Loucy (cell line): Measurements from ENCODE around the gene SPACA5B.

Experiments
- H2AFZ ChIP-seq: fragments of 200-600 bp; sonication (generic); 2 replicates; pipeline ENCODE4 v1.6.0; 2016; ENCODE audit warnings: antibody characterized with exemption, mild to moderate bottlenecking, low read length, moderate library complexity
- H3F3A ChIP-seq: fragments of 200-600 bp; 2 replicates; pipeline ENCODE4 v1.6.0; 2016; ENCODE audit warnings: antibody characterized with exemption, low read depth, mild to moderate bottlenecking
- H3K27me3 ChIP-seq: fragments of 200-600 bp; sonication (generic); 2 replicates; pipeline ENCODE4 v1.6.1; 2014; ENCODE audit warnings: low read length, mild to moderate bottlenecking; ENCODE audit not compliant: insufficient read depth, poor library complexity, severe bottlenecking
- H3K36me3 ChIP-seq: fragments of 200-600 bp; sonication (generic); 2 replicates; pipeline ENCODE4 v1.6.1; 2016; ENCODE audit warnings: low read length; ENCODE audit not compliant: insufficient read depth
- H3K4me1 ChIP-seq: fragments of 200-600 bp; sonication (generic); 2 replicates; pipeline ENCODE4 v1.5.1; 2014; ENCODE audit warnings: low read length, mild to moderate bottlenecking; ENCODE audit not compliant: insufficient read depth, poor library complexity, severe bottlenecking
- H3K4me2 ChIP-seq: fragments of 200-600 bp; sonication (generic); 2 replicates; pipeline ENCODE4 v1.6.0; 2014; ENCODE audit warnings: antibody characterized with exemption, low read length, low read depth, mild to moderate bottlenecking; ENCODE audit not compliant: poor library complexity, severe bottlenecking
- H3K4me3 ChIP-seq: fragments of 200-600 bp; sonication (generic); 2 replicates; pipeline ENCODE4 v1.5.1; 2014; ENCODE audit warnings: low read length, mild to moderate bottlenecking, mixed read lengths; ENCODE audit not compliant: poor library complexity, severe bottlenecking
- H3K79me2 ChIP-seq: fragments of 200-600 bp; sonication (generic); 2 replicates; pipeline ENCODE4 v1.6.1; 2014; ENCODE audit warnings: low read length; ENCODE audit not compliant: insufficient read depth
- H3K9ac ChIP-seq: fragments of 200-600 bp; sonication (generic); 2 replicates; pipeline ENCODE4 v1.6.0; 2014; ENCODE audit warnings: mild to moderate bottlenecking, low read depth, low read length, moderate library complexity; ENCODE audit not compliant: poor library complexity, severe bottlenecking
- H3K9me2 ChIP-seq: fragments of 200-600 bp; sonication (generic); replicated peaks from 2 replicates; pipeline ENCODE4 v1.6.1; 2016; ENCODE audit warnings: low read depth, low read length, mixed read lengths
- H3K9me3 ChIP-seq: fragments of 200-600 bp; sonication (generic); 2 replicates; pipeline ENCODE4 v1.6.1; 2014; ENCODE audit warnings: mild to moderate bottlenecking, antibody characterized with exemption, low read length, low read depth; ENCODE audit not compliant: insufficient read depth
- H4K20me1 ChIP-seq: fragments of 200-600 bp; sonication (generic); 2 replicates; pipeline ENCODE4 v1.6.0; 2014; ENCODE audit warnings: antibody characterized with exemption, low read length, mild to moderate bottlenecking; ENCODE audit not compliant: insufficient read depth, poor library complexity, severe bottlenecking
- EZH2phosphoT487 ChIP-seq: fragments of 200-600 bp; IDR thresholded peaks from 2 replicates; pipeline ENCODE4 v1.6.1; 2018; ENCODE audit warnings: antibody characterized with exemption, mild to moderate bottlenecking, moderate library complexity, borderline replicate concordance
- TF ChIP-seq, protein P1 (sequence below): fragments of 200-600 bp; sonication (generic); conservative IDR thresholded peaks from 2 replicates; pipeline ENCODE4 v1.5.1; 2014; ENCODE audit warnings: mild to moderate bottlenecking, antibody characterized with exemption, low read length

SPACA5B gene

DNA sequence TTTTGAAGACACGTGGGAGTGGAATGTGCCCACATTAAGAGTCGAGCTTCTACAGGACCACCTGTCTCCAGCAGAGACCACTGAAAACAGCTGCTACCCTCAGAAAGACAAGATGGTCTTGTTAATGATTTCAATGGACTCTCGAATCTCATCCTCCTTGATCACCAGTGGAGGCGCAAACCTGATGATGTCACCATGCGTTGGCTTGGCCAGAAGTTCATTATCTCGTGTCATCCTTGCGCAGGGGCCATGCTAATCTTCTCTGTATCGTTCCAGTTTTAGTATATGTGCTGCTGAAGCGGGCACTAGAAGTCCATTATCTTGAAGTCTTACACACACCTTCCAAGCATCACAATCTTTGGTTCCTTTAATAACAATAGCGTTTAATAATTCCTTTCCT lies 23.3 kb downstream of the SPACA5B start:
- H3K79me2 ChIP-seq = no peaks in the 10 kb centered on the region
- TF ChIP-seq EZH2phosphoT487 = no peak
- TF ChIP-seq, protein P1, sequence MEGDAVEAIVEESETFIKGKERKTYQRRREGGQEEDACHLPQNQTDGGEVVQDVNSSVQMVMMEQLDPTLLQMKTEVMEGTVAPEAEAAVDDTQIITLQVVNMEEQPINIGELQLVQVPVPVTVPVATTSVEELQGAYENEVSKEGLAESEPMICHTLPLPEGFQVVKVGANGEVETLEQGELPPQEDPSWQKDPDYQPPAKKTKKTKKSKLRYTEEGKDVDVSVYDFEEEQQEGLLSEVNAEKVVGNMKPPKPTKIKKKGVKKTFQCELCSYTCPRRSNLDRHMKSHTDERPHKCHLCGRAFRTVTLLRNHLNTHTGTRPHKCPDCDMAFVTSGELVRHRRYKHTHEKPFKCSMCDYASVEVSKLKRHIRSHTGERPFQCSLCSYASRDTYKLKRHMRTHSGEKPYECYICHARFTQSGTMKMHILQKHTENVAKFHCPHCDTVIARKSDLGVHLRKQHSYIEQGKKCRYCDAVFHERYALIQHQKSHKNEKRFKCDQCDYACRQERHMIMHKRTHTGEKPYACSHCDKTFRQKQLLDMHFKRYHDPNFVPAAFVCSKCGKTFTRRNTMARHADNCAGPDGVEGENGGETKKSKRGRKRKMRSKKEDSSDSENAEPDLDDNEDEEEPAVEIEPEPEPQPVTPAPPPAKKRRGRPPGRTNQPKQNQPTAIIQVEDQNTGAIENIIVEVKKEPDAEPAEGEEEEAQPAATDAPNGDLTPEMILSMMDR = no peak
- no peaks in the 10 kb centered on the region for H3K9me3 ChIP-seq
- no peaks in the 10 kb centered on the region for H3K36me3 ChIP-seq
- H3F3A ChIP-seq = no peaks in the 10 kb centered on the region
- no peak overlapping the region for H3K9ac ChIP-seq
- no peaks in the 10 kb centered on the region for H3K27me3 ChIP-seq
- no peak overlapping the region for H3K4me3 ChIP-seq
- H3K4me2 ChIP-seq = no peak overlapping the region
- H2AFZ ChIP-seq = no peak overlapping the region
- no peaks in the 10 kb centered on the region for H4K20me1 ChIP-seq
- no peaks in the 10 kb centered on the region for H3K9me2 ChIP-seq
- no peaks in the 10 kb centered on the region for H3K4me1 ChIP-seq

DNA sequence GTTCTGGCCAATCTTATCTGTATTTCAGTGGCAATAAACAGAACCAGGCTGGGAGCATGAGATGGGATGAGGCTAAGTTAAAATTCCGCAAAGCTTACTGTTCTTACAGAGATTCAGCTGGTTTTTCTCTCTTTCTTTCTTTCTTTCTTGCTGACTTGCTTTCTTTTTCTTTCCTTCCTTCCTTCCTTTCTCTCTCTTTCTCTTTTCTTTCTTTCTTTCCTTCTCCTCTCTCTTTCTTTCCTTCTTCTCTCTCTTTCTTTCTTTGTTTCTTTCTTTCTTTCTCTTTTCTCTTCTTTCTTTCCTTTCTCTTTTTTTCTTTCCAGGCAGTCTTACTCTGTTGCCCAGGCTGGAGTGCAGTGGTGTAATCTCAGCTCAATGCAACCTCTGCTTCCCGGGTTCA lies 24.4 kb downstream of the SPACA5B start:
- no peaks in the 10 kb centered on the region for H4K20me1 ChIP-seq
- no peaks in the 10 kb centered on the region for H3K79me2 ChIP-seq
- no peak overlapping the region for H3K4me2 ChIP-seq
- no peaks in the 10 kb centered on the region for H3K9me3 ChIP-seq
- no peaks in the 10 kb centered on the region for H3K4me1 ChIP-seq
- TF ChIP-seq, protein P1 = no peak
- TF ChIP-seq EZH2phosphoT487 = no peak
- no peaks in the 10 kb centered on the region for H3F3A ChIP-seq
- no peak overlapping the region for H2AFZ ChIP-seq
- no peaks in the 10 kb centered on the region for H3K27me3 ChIP-seq
- no peak overlapping the region for H3K4me3 ChIP-seq
- no peaks in the 10 kb centered on the region for H3K36me3 ChIP-seq
- no peak overlapping the region for H3K9ac ChIP-seq
- H3K9me2 ChIP-seq = no peaks in the 10 kb centered on the region

DNA sequence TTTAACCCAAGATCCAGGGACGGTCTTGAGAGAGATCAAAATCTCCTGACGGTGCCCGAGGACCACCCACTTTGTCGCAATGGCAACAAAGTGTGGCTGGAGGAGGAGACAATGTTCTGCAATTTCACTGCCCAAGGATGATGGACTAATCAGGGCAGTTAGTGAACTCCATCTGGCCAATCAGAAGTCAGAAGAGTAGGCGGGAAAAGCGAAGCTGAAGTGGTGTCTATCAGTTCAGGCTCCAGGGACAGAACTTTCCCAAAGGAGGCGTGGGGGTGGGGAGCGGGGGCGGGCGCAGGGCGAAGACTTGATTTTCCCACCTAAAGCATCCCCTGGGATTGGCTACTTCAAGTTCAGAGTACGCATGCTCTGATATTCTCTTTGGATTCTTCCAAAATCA lies 25.6 kb downstream of the SPACA5B start:
- Histone ChIP-seq H3K9ac (no peak overlapping the region), H3K9me3 (no peaks in the 10 kb centered on the region)

More for the DNA sequence above, 25.6 kb downstream of the SPACA5B start:
- no peak overlapping the region for H2AFZ ChIP-seq
- no peak for TF ChIP-seq EZH2phosphoT487
- TF ChIP-seq, protein P1 = no peak
- no peaks in the 10 kb centered on the region for H3K36me3 ChIP-seq
- H3K4me1 ChIP-seq = no peaks in the 10 kb centered on the region
- H3K79me2 ChIP-seq = no peaks in the 10 kb centered on the region
- H3K27me3 ChIP-seq = no peaks in the 10 kb centered on the region
- H3F3A ChIP-seq = no peaks in the 10 kb centered on the region
- no peaks in the 10 kb centered on the region for H4K20me1 ChIP-seq
- H3K4me2 ChIP-seq = no peak overlapping the region
- no peaks in the 10 kb centered on the region for H3K9me2 ChIP-seq
- no peak overlapping the region for H3K4me3 ChIP-seq
